Measurements from ENCODE around the gene COX19. TPM values are rescaled to one million over a fixed set of nuclear protein-coding genes. Genes with fewer than 3 reads are reported as not detected.

COX19 gene
- total RNA-seq, 1 experiment from 2014 or later, result 5.5 TPM

- in situ Hi-C loops (cut with HindIII; ENCODE audit: low sequenced_read_pairs), result no loop called here
- DNase-seq (ENCODE audit: low spot score), result no peak
Measured at GRCh38 chr7:995571-995970, 20.2 kb upstream of the COX19 start.

GRCh38 chr7:994592-995308, 19.4 kb upstream of the COX19 start:
- in situ Hi-C loops (cut with HindIII; ENCODE audit: low sequenced_read_pairs), result no loop called here
- DNase-seq (ENCODE audit: low spot score), result no peak

DNA sequence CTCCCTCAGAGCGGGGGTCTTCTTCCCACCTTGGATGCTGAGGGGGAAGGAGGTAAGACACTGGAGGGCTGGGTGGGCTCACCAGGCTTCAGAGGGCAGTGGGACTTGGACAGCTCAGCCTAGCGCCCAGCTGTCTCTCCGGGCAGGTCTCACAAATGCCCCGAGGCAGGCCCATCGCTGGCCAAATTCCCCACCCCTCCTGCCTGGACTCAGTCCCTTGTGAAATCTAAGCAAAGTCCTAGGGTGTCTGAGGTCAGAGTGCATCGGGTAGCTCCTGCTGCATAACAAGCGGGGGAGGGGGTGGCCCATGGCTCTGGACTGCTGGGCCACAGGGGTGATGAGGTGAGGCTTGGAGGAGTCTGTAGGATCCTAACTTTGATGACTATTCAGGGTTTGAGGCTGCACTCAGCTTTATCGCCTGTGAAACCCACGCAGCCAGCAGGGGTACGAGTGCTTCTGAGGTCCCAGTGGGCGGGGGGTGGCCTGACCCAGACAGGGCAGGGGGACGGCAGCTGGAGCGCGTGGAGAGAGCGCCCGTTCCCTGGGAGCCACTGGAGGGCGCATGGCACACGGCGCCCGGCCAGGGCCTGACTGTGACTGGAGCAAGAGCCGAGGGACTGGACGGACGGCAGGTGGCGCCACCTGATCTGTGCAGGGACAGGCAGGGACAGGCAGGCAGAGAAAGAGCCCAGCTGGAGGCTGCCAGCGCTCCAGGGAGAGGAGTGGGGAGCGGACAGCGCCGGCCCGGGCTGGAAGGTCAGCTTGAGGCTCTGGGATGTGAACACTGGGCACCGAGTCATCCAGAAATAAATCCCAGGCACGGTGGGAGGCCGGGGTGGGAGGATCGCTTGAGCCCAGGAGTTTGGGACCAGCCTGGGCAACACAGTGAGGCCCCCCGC, 17.6 kb upstream of the COX19 start:
- DNase-seq (ENCODE audit: low spot score), result peak; percentile 97
- in situ Hi-C loops (cut with HindIII; ENCODE audit: low sequenced_read_pairs), result no loop called here

DNA sequence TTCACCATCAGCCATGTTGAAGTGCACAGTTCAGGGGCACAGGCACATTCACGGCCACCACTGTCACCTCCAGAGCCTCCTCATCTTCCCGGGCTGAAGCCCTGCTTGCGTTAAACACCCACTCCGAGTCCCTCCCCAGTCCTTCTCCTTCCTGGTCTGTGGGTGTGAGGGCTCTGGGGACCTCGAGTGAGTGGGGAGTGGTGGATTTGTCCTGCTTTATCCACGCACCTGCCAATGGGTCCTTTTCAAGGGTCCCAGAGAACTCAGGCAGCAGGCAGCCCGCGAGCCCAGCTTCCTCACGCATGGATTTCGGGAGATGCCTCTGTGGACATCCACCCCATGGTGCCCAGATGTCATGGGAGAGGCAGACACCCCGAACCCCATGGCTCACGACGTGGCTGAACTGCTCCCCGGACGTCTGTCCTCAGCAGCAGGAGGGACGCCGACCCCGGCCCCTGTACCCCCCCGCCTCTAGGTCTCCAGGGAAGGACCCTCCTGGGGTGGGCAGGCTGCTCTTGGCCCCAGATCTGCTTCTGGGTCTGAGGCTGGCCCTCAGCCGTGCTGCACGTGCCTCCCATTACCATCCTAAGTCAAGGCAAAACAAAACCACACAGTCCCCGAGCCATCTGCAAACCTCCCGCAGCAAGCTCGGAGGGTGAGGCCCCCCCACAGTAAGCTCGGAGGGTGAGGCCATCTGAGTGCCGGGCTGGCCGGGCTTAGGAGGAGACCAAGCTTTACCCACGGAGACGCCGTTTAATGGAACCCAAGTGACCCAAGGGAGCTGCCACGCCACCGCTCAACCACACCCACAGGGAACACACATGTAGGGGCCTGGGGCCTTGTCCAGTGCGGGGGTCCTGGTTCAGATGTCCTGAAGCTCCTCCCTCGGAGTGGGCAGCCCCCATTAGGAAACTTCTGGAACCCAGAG, 16.6 kb upstream of the COX19 start:
- in situ Hi-C loops (cut with HindIII; ENCODE audit: low sequenced_read_pairs), result no loop called here
- DNase-seq (ENCODE audit: low spot score), result no peak

DNA sequence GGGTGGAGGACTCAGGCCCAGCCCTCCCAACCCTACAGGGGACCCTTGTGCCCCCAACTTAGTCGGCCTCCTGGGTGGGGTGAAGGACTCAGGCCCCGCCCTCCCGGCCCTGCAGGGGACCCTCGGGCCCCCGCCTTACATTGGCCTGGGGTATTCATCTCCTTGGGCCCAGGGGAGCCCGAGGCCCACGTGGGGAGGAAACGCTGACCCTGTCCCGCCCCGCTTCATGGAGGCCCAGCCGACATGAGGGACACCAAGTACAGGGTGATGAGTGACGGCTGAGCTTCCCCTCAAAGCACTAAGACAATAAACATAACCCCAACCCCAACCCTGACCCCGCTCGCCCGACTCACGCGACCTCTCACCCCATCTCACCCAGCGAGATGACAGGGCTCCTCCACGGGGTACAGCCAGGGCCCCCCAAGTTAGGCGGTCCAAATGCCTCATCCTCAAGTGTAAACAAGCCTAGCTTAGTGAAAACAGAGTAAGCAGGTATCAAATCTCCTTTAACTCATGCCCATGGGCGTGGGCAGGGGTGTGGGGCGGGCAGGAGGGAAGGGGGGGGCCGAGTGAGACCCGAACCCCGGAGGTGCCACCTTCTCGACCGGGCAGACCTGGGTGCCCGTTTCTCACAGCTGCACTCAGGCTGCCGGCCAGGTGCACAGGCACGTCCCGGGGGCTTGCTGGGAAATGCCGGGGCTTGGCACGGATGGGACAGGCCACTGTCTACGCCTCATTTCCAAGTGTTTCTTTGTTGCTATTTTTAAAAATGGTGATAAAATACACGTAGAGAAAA, 15.8 kb upstream of the COX19 start:
- DNase-seq (ENCODE audit: low spot score), result no peak
- in situ Hi-C loops (cut with HindIII; ENCODE audit: low sequenced_read_pairs), result no loop called here

DNA sequence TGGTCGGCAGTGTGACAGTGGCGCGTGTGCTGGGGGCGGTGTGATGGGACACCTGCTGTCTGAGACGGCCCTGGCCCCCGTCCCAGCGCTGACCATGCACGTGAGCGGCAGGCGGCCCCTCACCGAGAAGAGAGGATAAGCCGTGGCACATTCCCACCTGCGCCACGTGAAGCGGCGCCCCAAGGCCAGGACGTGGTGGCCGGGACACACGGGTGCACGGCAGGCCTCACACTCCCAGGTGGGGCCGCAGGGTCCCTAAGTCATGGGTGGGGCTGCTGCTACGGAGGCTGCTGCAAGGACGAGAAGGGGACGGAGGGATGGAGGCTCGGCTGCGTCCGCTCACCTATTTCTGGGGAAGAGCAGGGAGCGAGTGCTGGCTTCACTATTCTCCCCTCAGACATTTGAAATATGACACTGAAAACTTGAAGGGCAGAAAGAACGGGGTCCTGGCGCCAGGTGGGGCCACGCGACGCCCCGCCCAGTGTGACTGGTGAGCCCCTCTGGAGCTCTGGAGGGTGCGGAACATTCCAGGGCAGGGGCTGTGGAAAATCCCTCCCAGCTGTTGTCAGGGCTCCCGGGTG, 15.1 kb upstream of the COX19 start:
- in situ Hi-C loops (cut with HindIII; ENCODE audit: low sequenced_read_pairs), result no loop called here
- no peak for DNase-seq (ENCODE audit: low spot score)

DNA sequence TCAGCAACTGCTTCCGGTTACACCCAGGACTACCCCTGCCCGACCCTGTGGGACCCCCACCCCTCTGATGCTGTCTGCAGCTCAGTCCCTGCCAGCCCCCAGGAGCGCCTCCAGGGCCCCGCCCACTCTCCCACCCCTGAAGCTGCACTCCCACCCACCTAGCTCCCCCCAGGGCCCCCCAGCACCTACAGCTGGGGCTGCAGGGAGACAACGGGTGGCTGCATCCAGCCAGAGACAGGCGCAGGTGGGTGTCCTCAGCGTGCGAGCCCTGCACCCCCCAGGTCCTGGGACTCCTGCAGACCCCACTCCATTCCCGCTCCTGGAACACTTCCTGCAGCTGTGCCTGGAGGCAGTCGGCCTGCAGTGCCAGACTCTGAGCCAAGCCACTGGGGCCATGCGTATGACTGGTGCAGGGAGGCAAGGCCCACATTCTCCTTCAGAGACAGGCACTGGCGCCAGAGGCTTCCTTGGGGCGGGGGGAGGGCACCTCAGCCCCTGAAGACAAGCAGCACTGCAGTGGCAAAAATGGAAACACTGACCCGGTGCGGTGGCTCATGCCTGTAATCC, 13.7 kb upstream of the COX19 start:
- no peak for DNase-seq (ENCODE audit: low spot score)

GRCh38 chr7:988426-988911, 13.1 kb upstream of the COX19 start:
- no peak for DNase-seq (ENCODE audit: low spot score)
- in situ Hi-C loops (cut with HindIII; ENCODE audit: low sequenced_read_pairs), result no loop called here

More for the DNA sequence above, 13.7 kb upstream of the COX19 start:
- in situ Hi-C loops (cut with HindIII; ENCODE audit: low sequenced_read_pairs), result no loop called here

GRCh38 chr7:987909-988308, 12.6 kb upstream of the COX19 start:
- in situ Hi-C loops (cut with HindIII; ENCODE audit: low sequenced_read_pairs), result no loop called here
- DNase-seq (ENCODE audit: low spot score), result no peak

DNA sequence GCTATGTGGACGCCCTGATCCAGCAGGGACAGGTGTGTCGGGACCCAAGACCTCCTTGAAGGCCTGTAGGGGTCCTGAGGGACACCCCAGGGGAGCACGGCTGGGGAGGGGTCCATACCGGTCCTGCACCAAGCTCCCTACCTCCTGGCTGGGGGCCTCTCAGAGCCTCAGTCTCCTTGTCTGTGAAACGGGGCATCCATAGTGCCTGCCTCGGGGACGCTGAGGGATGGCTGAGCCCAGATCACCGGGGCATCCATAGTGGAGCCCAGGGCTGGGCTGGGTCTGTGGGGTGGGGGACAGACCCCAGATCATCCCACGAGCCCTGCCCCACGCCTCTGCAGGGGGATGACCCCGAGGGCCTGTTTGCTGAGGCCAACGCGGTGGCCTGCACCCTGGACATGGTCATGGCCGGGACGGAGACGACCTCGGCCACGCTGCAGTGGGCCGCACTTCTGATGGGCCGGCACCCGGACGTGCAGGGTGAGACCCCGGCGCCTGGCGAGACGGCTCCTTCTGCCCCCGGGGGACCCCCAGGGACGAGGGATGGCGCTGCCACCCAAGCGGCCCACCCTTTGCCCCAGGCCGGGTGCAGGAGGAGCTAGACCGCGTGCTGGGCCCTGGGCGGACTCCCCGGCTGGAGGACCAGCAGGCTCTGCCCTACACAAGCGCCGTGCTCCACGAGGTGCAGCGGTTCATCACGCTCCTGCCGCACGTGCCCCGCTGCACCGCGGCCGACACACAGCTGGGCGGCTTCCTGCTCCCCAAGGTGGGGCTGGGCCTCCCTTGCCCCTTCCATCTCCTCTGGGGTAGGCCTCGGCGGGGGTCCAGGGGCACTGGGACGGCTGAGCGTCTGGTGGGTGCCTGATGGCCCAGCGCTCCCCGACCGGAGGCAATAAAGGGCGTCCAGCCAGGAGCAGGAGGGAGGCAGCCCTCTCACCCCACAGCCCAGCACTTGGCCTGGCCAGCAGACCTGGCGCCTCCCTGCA, 11.7 kb upstream of the COX19 start:
- in situ Hi-C loops (cut with HindIII; ENCODE audit: low sequenced_read_pairs), result no loop called here
- DNase-seq (ENCODE audit: low spot score), result no peak

- no peak for DNase-seq (ENCODE audit: low spot score)
Measured at GRCh38 chr7:985915-986741, 10.8 kb upstream of the COX19 start.

GRCh38 chr7:985127-985416, 9.7 kb upstream of the COX19 start:
- in situ Hi-C loops (cut with HindIII; ENCODE audit: low sequenced_read_pairs), result no loop called here
- no peak for DNase-seq (ENCODE audit: low spot score)

More at GRCh38 chr7:985915-986741, 10.8 kb upstream of the COX19 start:
- in situ Hi-C loops (cut with HindIII; ENCODE audit: low sequenced_read_pairs), result no loop called here

DNA sequence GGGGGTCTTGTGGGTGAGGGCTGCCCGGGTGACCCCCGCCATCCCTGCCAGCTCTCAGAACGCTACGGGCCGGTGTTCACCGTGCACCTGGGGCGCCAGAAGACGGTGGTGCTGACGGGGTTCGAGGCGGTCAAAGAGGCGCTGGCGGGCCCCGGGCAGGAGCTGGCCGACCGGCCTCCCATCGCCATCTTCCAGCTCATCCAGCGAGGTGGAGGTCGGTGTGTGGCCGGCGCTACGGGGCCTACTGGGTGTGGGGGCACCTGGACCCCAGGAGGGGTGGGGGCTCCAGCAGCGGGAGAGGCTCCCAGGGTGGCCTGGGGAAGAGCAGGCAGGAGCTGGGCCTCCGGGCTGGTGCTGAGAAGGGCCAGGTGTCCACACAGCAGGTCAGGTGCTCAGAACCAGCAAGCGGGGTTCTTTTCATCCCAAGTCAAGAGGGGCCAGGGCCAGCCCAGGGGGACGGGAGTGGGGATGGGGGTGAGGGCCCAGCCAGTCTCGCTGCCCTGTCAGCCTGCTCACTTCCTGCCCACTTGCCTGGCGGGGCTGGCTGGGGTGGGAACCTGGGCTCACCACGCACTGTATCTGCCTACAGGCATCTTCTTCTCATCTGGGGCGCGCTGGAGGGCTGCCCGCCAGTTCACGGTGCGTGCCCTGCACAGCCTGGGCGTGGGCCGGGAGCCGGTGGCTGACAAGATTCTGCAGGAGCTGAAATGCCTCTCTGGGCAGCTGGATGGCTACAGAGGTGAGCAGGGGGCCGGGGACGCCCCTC, 9.2 kb upstream of the COX19 start:
- in situ Hi-C loops (cut with HindIII; ENCODE audit: low sequenced_read_pairs), result no loop called here

GRCh38 chr7:983616-984071, 8.3 kb upstream of the COX19 start:
- in situ Hi-C loops (cut with HindIII; ENCODE audit: low sequenced_read_pairs), result no loop called here

More for the DNA sequence above, 9.2 kb upstream of the COX19 start:
- DNase-seq (ENCODE audit: low spot score), result no peak

GRCh38 chr7:983004-983615, 7.8 kb upstream of the COX19 start, which contains the start of gene CYP2W1:
Gene CYP2W1 (plus strand): TSS chr7:983181. CDS start chr7:983212, 31 bp downstream.
- in situ Hi-C loops (cut with HindIII; ENCODE audit: low sequenced_read_pairs), result no loop called here
- DNase-seq (ENCODE audit: low spot score), result no peak

More at GRCh38 chr7:983616-984071, 8.3 kb upstream of the COX19 start:
- no peak for DNase-seq (ENCODE audit: low spot score)
